GM06990 (cell line): Measurements from ENCODE around the gene NEK10.

Experiments
- DNase-seq: peaks from one replicate; pipeline ENCODE4 v3.0.0-alpha.2; 2011; ENCODE audit not compliant: insufficient read length; ENCODE audit errors: extremely low read depth
- H3K27me3 ChIP-seq: replicated peaks from 2 replicates; pipeline ENCODE4 v1.6.0; 2011; ENCODE audit warnings: low read length; ENCODE audit not compliant: control insufficient read depth, insufficient read depth
- H3K36me3 ChIP-seq: 2 replicates; pipeline ENCODE4 v1.5.1; 2011; ENCODE audit warnings: low read length; ENCODE audit not compliant: control insufficient read depth, insufficient read depth
- H3K4me3 ChIP-seq: replicated peaks from 2 replicates; pipeline ENCODE4 v1.5.1; 2011; ENCODE audit warnings: low read depth, mild to moderate bottlenecking, control low read depth, low read length
- TF ChIP-seq, protein P1 (sequence below): IDR thresholded peaks from 2 replicates; pipeline ENCODE4 v1.5.1; 2011; ENCODE audit warnings: low read length, control low read depth, mild to moderate bottlenecking, inconsistent platforms; ENCODE audit not compliant: insufficient read depth, poor library complexity, severe bottlenecking

The NEK10 gene

DNA sequence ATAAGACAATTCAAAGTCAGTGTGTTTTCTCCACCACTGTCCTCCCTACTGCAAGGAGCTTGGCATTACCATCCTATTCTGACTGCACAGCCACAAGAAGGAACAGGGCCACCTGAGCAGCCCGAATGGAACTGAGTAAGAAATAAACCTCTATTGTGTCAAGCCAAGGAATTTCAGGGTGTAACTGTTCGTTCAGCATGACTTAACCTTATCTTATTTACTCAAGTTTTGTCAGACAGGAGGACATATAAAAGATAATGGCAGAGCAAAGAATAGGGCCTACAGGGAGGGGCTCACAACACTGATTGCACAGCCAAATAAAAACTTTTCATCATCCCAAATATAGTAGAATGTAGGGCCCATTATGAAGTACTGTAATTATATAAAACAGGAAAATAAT is 236.1 kb downstream of the NEK10 start:
- TF ChIP-seq, protein P1, sequence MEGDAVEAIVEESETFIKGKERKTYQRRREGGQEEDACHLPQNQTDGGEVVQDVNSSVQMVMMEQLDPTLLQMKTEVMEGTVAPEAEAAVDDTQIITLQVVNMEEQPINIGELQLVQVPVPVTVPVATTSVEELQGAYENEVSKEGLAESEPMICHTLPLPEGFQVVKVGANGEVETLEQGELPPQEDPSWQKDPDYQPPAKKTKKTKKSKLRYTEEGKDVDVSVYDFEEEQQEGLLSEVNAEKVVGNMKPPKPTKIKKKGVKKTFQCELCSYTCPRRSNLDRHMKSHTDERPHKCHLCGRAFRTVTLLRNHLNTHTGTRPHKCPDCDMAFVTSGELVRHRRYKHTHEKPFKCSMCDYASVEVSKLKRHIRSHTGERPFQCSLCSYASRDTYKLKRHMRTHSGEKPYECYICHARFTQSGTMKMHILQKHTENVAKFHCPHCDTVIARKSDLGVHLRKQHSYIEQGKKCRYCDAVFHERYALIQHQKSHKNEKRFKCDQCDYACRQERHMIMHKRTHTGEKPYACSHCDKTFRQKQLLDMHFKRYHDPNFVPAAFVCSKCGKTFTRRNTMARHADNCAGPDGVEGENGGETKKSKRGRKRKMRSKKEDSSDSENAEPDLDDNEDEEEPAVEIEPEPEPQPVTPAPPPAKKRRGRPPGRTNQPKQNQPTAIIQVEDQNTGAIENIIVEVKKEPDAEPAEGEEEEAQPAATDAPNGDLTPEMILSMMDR = no peak
- DNase-seq = no peak
- Histone ChIP-seq H3K27me3 (no peaks in the 10 kb centered on the region), H3K36me3 (no peaks in the 10 kb centered on the region), H3K4me3 (no peak overlapping the region)

DNA sequence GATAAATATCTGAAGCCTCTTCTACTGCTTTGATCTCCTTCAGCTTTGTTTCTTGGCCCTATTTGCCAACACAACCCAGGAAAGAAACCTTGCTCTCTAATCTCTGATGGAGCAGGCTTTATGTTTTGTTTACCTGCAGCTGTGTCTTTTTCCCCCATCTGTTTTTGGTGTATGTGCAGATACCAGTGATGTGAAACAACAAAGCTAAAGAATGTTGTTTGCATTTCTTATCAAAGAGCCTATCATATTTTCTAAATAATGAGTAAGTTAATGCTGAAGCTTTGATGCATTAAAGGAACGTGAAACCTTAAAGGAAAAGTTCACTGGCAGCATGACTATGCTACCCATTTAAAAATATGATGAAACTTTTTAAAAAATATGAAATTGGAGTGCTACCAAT is 238.4 kb downstream of the NEK10 start:
- H3K27me3 ChIP-seq = no peaks in the 10 kb centered on the region
- no peak for DNase-seq

DNA sequence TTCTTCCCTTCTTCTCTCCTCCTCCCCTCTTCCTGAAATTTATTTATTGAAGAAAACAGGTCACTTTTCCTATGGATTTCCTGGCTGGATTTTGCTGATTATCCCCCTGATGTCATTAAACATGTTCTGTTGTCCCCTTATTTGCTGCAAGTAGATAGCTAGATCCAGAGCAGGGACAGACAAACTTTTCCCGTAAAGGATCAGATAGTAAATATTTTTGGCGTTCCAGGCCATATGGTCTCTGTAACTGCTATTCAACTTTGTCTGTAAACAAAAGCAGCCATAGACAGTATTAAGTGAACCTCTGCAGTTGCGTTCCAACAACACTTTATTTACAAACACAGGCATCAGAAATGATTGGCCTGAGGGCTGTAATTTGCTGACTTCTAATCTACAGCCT is 241.3 kb downstream of the NEK10 start:
- no peak for DNase-seq
- H3K27me3 ChIP-seq = no peaks in the 10 kb centered on the region
- no peaks in the 10 kb centered on the region for H3K36me3 ChIP-seq
- no peak overlapping the region for H3K4me3 ChIP-seq
- TF ChIP-seq, protein P1 = no peak

More for the DNA sequence above, 238.4 kb downstream of the NEK10 start:
- Histone ChIP-seq H3K36me3 (no peaks in the 10 kb centered on the region), H3K4me3 (no peak overlapping the region)
- TF ChIP-seq, protein P1 = no peak

DNA sequence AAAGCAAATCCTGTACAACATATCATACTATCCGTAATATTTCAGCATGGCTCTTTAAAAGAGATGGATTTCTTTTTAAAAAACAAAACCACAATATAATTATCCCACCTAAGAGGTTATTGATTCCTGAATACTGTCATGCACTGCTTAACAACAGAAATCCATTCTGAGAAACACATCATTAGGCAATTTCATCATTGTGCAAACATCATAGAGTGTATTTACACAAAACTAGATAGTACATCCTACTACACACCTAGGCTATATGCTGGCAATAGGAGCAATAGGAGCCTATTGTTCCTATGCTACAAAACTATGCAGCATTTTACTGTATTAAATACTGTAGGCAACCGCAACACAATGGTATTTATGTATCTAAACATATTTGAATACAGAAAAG is 242.0 kb downstream of the NEK10 start:
- TF ChIP-seq, protein P1 = no peak
- Histone ChIP-seq H3K4me3 (no peak overlapping the region), H3K36me3 (no peaks in the 10 kb centered on the region), H3K27me3 (no peaks in the 10 kb centered on the region)
- DNase-seq = no peak

DNA sequence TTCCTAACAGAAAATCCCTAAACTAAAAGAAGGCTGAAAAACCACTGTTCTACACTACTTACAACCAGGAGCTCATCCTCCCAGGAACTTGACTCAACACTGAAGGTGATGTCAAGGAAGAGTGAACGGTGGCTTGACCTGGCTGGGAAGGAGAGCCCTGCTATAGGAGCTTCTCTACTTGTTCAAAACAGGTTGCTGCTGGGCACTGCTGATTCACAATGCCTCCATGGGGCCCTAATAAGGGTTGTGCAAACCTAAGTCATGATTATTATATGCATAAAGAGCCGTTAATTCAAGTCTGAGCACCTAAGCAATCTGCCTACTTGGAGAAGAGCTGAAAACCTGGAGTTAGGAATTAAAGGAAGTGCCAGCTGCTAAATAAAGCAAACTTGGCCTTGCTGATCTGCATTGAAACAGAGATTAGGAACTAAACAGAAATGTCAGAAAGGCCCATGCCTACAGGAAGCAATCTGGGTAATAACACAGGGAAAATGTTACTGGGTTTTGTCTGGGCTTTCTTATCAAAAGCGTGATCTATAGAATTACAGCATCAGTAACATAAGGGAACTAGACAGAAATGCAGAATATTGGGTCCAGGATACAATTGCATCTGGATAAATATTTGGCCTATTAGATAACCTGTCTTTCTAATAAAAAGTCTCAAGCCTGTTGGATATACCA is 243.2 kb downstream of the NEK10 start:
- no peak for DNase-seq
- TF ChIP-seq, protein P1 = no peak
- H3K36me3 ChIP-seq = no peaks in the 10 kb centered on the region
- H3K27me3 ChIP-seq = no peaks in the 10 kb centered on the region
- H3K4me3 ChIP-seq = no peak overlapping the region

DNA sequence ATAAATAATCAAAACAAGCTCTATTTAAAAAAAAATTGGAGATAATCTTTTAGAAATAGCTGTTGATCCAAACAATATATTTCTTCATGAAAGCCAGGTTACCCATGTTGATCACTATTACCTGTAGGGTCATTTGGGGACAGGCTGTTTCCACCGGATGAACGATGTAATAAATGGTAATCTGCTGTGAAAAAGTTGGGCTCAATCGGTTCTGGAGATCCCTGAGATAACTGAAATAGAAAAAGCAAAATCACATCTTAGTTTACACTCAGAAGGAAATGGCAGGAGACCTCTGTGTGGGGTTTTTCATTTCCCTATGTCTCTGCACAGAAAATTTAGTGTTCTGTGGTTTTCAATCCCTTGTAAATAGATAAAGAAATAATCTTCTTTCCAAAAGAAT is 249.5 kb downstream of the NEK10 start:
- Histone ChIP-seq H3K36me3 (no peaks in the 10 kb centered on the region), H3K27me3 (no peaks in the 10 kb centered on the region), H3K4me3 (no peak overlapping the region)
- TF ChIP-seq, protein P1 = no peak
- no peak for DNase-seq
